HCT116 (cell line): Measurements from ENCODE around the gene MSL1. TPM values are rescaled to one million over a fixed set of nuclear protein-coding genes. Genes with fewer than 3 reads are reported as not detected.

Experiments used
- CBX3 ChIP-seq: IDR thresholded peaks from 2 replicates; pipeline ENCODE4 v1.6.1; 2012; ENCODE audit warnings: low read depth
- POLR2A ChIP-seq: IDR thresholded peaks from 2 replicates; pipeline ENCODE4 v1.7.0; 2011; ENCODE audit warnings: borderline replicate concordance; ENCODE audit not compliant: insufficient read depth, insufficient read length; ENCODE audit errors: extremely low read depth
- ZFX ChIP-seq: fragments of 450-650 bp; IDR thresholded peaks from 2 replicates; pipeline ENCODE4 v1.6.1; 2017
- microRNA-seq: library from miRNA; unstranded; fragments of <30 nt; microRNA quantifications from one replicate; pipeline ENCODE4, GENCODE V29; 2016; ENCODE audit warnings: borderline number of aligned reads
- total RNA-seq: library from RNA; stranded (reverse); gene quantifications from one replicate; pipeline ENCODE4 v1.2.1, GENCODE V29; 2021; ENCODE audit not compliant: unreplicated experiment
- TF ChIP-seq, protein P1 (sequence below): IDR thresholded peaks from 2 replicates; pipeline ENCODE4 v1.6.1; 2012

Gene MSL1
- total RNA-seq, 1 experiment from 2014 or later, result 67.2 TPM

DNA sequence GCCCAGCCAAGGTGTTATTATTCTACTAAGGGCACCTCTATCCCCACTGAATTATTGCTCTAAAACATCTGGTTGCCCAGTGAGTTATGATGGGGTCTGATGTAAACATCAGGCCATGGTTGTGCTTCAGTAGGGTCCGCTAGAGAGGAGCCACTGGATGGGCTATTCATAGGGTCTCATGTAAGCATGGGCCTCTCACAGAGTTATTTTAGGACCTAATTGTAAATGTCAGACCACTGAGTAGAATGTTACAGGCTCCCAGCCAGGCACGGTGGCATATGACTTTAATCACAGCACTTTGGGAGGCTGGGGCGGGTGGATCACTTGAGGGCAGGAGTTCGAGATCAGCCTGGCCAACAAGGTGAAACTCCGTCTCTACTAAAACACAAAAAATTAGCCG, 60.8 kb downstream of the MSL1 start (continued):
- TF ChIP-seq, protein P1, sequence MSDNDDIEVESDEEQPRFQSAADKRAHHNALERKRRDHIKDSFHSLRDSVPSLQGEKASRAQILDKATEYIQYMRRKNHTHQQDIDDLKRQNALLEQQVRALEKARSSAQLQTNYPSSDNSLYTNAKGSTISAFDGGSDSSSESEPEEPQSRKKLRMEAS, result no peak
- TF ChIP-seq POLR2A (no peak), ZFX (no peak), CBX3 (no peak)

Small RNA genes within 50 kb of the gene (microRNA-seq; reads per million reads assigned to microRNA genes)
- gene MIR6866, result 1.6 reads per million

Other genes with a start within 250 kb of the MSL1 start
- 22.2 TPM for gene GSDMB, start 203.3 kb upstream of the MSL1 start, total RNA-seq
- gene ORMDL3, start 194.4 kb upstream of the MSL1 start, total RNA-seq, result 46.9 TPM
- gene LRRC3C, start 194.2 kb upstream of the MSL1 start, total RNA-seq, result not detected
- not detected for gene GSDMA, start 159.0 kb upstream of the MSL1 start, total RNA-seq
- gene PSMD3, start 141.2 kb upstream of the MSL1 start, total RNA-seq, result 152 TPM
- gene CSF3, start 106.5 kb upstream of the MSL1 start, total RNA-seq, result not detected
- gene MED24, start 67.6 kb upstream of the MSL1 start, total RNA-seq, result 92.1 TPM
- 23.3 TPM for gene THRA, start 59.0 kb upstream of the MSL1 start, total RNA-seq
- 63.7 TPM for gene NR1D1, start 21.4 kb upstream of the MSL1 start, total RNA-seq
- 73.1 TPM for gene CASC3, start 18.6 kb downstream of the MSL1 start, total RNA-seq
- 9.7 TPM for gene RAPGEFL1, start 55.5 kb downstream of the MSL1 start, total RNA-seq
- 30.4 TPM for gene WIPF2, start 97.3 kb downstream of the MSL1 start, total RNA-seq
- 117 TPM for gene CDC6, start 165.9 kb downstream of the MSL1 start, total RNA-seq
- gene RARA, start 187.2 kb downstream of the MSL1 start, total RNA-seq, result 35.1 TPM
- gene GJD3, start 242.8 kb downstream of the MSL1 start, total RNA-seq, result not detected